ENCODE measurements around the gene LIPT1. TPM values are rescaled to one million over a fixed set of nuclear protein-coding genes. Genes with fewer than 3 reads are reported as not detected.
A peak's percentile ranks its signal among the peaks of the same experiment; 100 is the strongest.

LIPT1 gene
- total and polyA plus RNA-seq, 4 donors: 5.3 to 11.0 (median 8.3) TPM

DNA sequence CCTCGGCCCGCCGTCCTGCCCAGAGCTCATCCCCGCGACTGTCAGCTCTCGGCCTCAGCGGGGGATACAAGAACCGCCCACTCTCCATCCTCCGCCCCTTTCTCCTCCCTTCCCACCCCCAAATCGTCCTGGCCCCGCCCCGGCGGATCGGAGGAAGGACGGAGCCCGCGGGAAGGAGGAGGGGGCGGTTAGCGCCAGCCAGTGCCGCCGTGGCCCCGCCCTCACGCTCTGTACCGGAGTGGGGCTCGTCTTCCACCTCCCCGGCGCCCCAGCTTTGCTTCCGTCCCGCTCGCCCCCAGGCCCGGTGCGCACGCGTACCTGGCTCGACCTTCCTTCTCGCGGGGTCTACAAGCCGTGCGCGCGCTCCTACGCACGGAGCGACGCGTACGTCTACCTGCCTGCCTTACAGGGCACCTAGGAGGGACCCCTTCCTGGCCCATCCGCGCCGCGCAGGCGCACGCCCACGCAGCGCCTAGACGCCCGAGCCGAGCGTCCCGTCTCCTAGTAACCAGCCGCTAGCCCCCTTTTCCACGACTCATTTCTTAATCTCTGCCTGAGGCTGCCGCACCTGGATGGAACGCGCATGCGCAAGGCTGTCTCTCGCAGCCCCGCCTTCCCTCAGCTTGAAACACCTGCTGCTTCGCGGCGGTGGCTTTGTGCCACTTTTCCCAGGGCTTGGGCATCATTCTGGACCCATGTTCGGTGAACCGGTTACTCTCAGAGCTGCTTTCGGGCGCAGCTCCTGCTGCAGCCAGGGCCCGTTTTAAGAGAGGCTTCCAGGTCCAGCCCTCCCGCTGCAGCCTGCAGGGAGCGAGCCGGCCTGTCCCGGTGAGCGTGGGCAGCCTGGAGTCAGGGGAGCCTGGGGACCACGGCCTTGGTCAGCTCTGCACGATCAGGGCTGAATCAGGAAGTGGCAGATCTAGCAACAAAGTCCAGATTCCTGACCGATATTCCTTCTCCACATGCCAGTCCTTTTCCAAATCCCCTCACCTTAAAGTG lies 13.4 kb upstream of the LIPT1 start, which contains the start of gene C2orf15:
TSS of gene C2orf15 (plus strand) at position 598 of the 999 bp plus-strand sequence. CDS start 8,852 bp downstream, outside the sequence.
- H3K9me3 ChIP-seq (ENCODE audit: control insufficient read depth in 4 of 4, insufficient read depth in 3 of 4, low read length in 3 of 4): no peaks in the 10 kb centered on the region
- H3K4me3 ChIP-seq: peak within 1 kb of the TSS; percentile 80
- H3K9ac ChIP-seq (ENCODE audit: insufficient read depth in 1 of 2, low read length in 2 of 2): peak within 1 kb of the TSS; percentile 55 to 67
- WGBS, 2 donors: 0% methylated on average over 62 to 84 of the region's 84 CpGs
- H3K27me3 ChIP-seq (ENCODE audit: control insufficient read depth in 3 of 3, insufficient read depth in 3 of 3, low read length in 2 of 3): peaks cover 0 to 2% (median 0%) of the 10 kb centered on the region in 3 donors
- TF ChIP-seq, protein P1, sequence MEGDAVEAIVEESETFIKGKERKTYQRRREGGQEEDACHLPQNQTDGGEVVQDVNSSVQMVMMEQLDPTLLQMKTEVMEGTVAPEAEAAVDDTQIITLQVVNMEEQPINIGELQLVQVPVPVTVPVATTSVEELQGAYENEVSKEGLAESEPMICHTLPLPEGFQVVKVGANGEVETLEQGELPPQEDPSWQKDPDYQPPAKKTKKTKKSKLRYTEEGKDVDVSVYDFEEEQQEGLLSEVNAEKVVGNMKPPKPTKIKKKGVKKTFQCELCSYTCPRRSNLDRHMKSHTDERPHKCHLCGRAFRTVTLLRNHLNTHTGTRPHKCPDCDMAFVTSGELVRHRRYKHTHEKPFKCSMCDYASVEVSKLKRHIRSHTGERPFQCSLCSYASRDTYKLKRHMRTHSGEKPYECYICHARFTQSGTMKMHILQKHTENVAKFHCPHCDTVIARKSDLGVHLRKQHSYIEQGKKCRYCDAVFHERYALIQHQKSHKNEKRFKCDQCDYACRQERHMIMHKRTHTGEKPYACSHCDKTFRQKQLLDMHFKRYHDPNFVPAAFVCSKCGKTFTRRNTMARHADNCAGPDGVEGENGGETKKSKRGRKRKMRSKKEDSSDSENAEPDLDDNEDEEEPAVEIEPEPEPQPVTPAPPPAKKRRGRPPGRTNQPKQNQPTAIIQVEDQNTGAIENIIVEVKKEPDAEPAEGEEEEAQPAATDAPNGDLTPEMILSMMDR (IDR thresholded peaks at IDR 0.05; ENCODE audit: control extremely low read depth, extremely low read depth): no peak
- peak within 1 kb of the TSS; percentile 68 to 88 for H3K27ac ChIP-seq (ENCODE audit: low read depth in 1 of 2, low read length in 1 of 2)
- ATAC-seq (ENCODE audit: insufficient read depth, low FRiP score) (peak; percentile 93), DNase-seq (peak; percentile 93 to 95 (median 93))
- no peaks in the 10 kb centered on the region for H3K36me3 ChIP-seq (ENCODE audit: control insufficient read depth in 4 of 4, insufficient read depth in 4 of 4, low read length in 4 of 4)
- peaks cover 0 to 6% (median 0%) of the 10 kb centered on the region in 5 donors for H3K4me1 ChIP-seq (ENCODE audit: control insufficient read depth in 5 of 5, insufficient read depth in 5 of 5, low read length in 5 of 5)

DNA sequence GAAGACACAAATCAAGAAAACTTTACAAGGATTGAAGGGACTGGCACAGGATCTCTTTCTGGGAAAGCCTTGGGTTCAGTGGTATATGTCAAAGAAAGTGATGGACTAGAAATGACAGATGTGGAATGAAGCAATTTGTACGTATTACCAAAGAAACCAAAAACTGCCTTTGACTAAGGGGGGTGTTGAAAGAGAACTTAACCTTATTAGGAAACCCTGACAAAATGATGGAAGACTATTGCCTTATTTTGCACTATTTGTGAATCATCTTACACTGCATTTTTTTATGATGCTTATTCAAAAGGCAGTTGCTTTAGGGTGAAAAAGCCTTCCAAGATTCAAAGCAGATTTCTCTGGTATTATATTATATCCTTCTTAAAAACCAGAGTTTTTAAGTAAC lies 4.1 kb upstream of the LIPT1 start:
- Histone ChIP-seq H3K9me3 (ENCODE audit: control insufficient read depth in 4 of 4, insufficient read depth in 3 of 4, low read length in 3 of 4) (no peaks in the 10 kb centered on the region), H3K27ac (ENCODE audit: low read depth in 1 of 2, low read length in 1 of 2) (no peak overlapping the region), H3K4me3 (no peak overlapping the region), H3K4me1 (ENCODE audit: control insufficient read depth in 5 of 5, insufficient read depth in 5 of 5, low read length in 5 of 5) (peaks cover 2 to 14% (median 4%) of the 10 kb centered on the region in 5 donors), H3K36me3 (ENCODE audit: control insufficient read depth in 4 of 4, insufficient read depth in 4 of 4, low read length in 4 of 4) (peaks cover 0 to 2% (median 0%) of the 10 kb centered on the region in 4 donors), H3K27me3 (ENCODE audit: control insufficient read depth in 3 of 3, insufficient read depth in 3 of 3, low read length in 2 of 3) (no peaks in the 10 kb centered on the region), H3K9ac (ENCODE audit: insufficient read depth in 1 of 2, low read length in 2 of 2) (no peak overlapping the region)
- 46 to 69% methylated on average over 1 of the region's 1 CpG for WGBS, 2 donors
- ATAC-seq (ENCODE audit: insufficient read depth, low FRiP score): no peak
- DNase-seq: no peak
- TF ChIP-seq, protein P1 (IDR thresholded peaks at IDR 0.05; ENCODE audit: control extremely low read depth, extremely low read depth): no peak

DNA sequence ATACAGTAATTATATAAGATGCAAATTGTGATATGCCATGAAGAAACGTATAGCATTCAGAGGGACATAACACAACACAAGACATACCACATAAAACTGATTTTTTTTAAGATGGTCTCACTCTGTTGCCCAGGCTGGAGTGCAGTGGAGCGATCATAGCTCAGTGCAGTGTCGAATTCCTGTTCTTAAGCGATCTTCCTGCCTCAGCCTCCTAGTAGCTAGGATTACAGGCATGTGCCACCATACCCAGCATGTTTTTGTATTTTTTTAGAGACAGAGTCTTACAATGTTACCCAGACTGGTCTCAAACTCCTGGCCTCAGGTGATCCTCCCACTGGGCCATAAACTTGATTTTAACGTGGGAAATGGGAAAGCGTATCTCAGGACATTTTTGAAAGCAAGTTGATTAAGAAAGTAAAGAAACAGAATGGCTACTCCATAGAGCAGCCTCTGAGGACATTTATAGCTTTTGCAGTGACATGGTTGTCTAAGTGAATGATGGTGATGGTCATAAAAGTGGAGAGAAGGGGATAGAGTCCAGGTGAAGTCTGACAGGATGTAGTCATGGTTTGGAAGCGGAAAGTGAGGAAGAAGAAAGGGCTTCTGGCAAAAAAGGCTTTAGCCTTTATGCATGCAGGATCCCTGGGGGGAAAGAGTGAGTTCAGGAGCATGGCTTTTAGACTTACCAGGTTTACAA lies 2.4 kb upstream of the LIPT1 start:
- Histone ChIP-seq H3K27me3 (ENCODE audit: control insufficient read depth in 3 of 3, insufficient read depth in 3 of 3, low read length in 2 of 3) (no peaks in the 10 kb centered on the region), H3K4me1 (ENCODE audit: control insufficient read depth in 5 of 5, insufficient read depth in 5 of 5, low read length in 5 of 5) (peaks cover 4 to 18% (median 5%) of the 10 kb centered on the region in 5 donors), H3K9ac (ENCODE audit: insufficient read depth in 1 of 2, low read length in 2 of 2) (no peak overlapping the region), H3K4me3 (no peak overlapping the region), H3K27ac (ENCODE audit: low read depth in 1 of 2, low read length in 1 of 2) (no peak overlapping the region), H3K36me3 (ENCODE audit: control insufficient read depth in 4 of 4, insufficient read depth in 4 of 4, low read length in 4 of 4) (peaks cover 2 to 10% (median 3%) of the 10 kb centered on the region in 4 donors), H3K9me3 (ENCODE audit: control insufficient read depth in 4 of 4, insufficient read depth in 3 of 4, low read length in 3 of 4) (no peaks in the 10 kb centered on the region)
- DNase-seq: no peak
- ATAC-seq (ENCODE audit: insufficient read depth, low FRiP score): no peak
- 90 to 92% methylated on average over 7 of the region's 7 CpGs for WGBS, 2 donors
- TF ChIP-seq, protein P1 (IDR thresholded peaks at IDR 0.05; ENCODE audit: control extremely low read depth, extremely low read depth): no peak
